Left cardiac atrium (tissue), 4 donors: ENCODE results near the gene B4GALT3. TPM values are rescaled to one million over a fixed set of nuclear protein-coding genes. Genes with fewer than 3 reads are reported as not detected.

Source experiments
- ATAC-seq, 2 donors: fragments of 200-7000 bp; cut with Tn5 transposase; one replicate each; pipeline ENCODE4 v1.9.1; 2020; ENCODE audit warnings: mild to moderate bottlenecking in 2 of 2, moderate library complexity in 2 of 2
- DNase-seq: peaks from one replicate; pipeline ENCODE4 v3.0.0-alpha.2; 2020
- intact Hi-C, 2 donors: fragments of 100-400 bp; cut with DNase I; formaldehyde crosslinking; loops; one replicate each; pipeline versions ENCODE4 v1.14.1 to v1.15.1; 2022 to 2023
- total RNA-seq, 2 donors: library from RNA; stranded (reverse); fragmentation: NEBNext Ultra II Directional; extraction: Animal tissue kit (Norgen Biotek cat#: 25700); gene quantifications; one replicate each; pipeline ENCODE4 v1.2.1, GENCODE V29; 2021
- donor health status: DM: no; HTN: yes; CAD: no.
- donor health status: DM: no; HTN: yes; CAD: no; lungs with severe emphysema.
- donor health status: DM: yes; HTN: yes; CAD: no.
- donor health status: Dilated cardiomyopathy.

The B4GALT3 gene
- total RNA-seq, 2 donors from 2014 or later: 19.7 to 25.2 TPM

DNA sequence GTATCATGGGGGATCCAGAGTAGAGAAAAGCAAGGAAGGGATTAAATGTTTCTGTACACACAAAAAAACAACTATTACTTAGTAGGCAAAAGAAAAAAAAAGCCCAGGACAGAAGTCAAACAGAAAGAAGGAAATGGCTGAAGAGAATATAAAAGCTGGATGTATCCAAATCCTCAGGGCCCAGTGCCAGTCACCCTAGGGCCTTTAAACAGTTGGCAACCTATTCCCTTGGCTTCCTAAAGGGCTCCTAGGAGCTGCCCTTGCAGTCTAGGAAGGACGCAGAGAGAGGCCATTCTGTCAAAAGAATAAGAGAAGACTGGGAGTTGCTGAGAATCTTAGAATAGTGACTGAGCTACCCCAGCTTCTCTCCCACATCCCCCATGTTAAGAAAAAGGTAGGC is 5.0 kb downstream of the B4GALT3 start:
- DNase-seq (no peak), ATAC-seq (no peak)
- intact Hi-C loops: no loop called here

DNA sequence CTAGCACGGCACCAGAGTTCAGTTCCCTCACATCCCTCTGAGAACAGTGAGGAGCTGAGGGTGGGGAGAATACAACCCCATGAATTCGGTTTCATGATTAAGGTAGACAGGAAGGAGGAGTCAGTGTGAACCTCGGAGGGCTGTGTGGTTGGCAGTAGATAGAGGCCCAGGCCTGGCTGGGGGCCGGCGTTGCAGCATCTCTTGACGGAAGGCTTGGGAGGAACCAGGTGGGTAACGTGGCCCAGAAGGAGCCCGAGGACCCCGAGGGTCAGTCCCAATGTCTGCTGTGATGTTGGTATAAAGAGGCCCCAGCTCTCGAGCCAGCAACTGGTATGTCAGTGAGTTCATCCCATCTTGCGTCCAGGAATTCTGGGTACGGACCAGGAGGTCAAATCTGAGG is 5.6 kb downstream of the B4GALT3 start:
- DNase-seq (peak; percentile 21), ATAC-seq (no peak)
- intact Hi-C loops: no loop called here

DNA sequence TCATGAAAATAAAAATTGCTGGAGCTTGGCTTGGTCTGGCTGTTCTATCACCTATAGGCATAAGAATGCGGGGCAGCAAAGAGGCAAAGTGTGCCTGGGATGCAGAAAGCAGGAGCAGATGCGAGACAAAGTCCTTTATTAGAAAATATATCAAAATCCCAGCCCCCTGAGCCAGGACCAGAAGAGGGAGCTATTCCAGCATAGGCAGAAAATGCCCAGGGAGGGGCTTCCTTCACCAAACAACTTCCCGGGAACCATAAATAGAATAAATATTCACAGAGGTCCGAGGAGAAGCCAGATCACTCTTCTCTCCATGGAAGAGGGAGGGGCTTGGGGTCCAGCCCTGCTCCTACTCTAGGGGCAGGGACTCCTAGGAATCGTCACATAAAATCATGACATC is 6.1 kb downstream of the B4GALT3 start:
- no peak for ATAC-seq
- intact Hi-C loops: no loop called here
- peak; percentile 14 for DNase-seq

GRCh38 chr1:161168906-161169305 is 8.4 kb downstream of the B4GALT3 start:
- intact Hi-C loops: no loop called here
- ATAC-seq (no peak), DNase-seq (peak; percentile 18)

DNA sequence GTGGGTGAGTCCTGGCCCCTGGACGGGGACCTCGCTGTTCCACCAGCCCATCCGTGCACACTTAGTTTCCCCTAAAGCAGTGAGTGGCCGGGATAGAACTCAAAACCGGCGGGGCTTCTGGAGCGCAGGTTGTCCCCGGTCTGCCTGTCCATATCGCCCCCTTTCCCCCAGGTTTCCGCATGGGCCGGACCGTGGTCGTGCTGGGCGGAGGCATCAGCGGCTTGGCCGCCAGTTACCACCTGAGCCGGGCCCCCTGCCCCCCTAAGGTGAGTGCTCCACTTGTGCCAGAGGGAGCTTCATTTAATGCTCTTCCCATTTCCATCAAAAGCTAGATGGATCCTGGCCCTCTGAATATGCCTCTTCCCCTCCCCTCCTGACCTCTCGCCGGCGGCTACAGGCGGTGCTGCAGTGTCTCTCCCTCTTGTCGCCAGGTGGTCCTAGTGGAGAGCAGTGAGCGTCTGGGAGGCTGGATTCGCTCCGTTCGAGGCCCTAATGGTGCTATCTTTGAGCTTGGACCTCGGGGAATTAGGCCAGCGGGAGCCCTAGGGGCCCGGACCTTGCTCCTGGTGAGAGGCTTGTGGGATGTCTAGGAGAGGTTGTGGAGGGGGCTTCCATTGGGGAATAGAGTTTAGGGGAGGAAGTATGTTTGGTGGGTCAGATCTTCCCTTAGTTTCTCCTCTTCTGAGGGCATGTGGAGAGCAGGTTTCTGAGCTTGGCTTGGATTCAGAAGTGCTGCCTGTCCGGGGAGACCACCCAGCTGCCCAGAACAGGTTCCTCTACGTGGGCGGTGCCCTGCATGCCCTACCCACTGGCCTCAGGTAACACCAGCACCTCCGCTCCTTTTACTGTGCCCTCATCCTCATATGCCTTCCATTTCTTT is 10.4 kb downstream of the B4GALT3 start:
- peak in 1 of 2 donors; percentile 1 for ATAC-seq
- intact Hi-C loops: no loop called here
- DNase-seq: peak; percentile 19

- intact Hi-C loops: no loop called here
- ATAC-seq: peak; percentile 97
Observed at GRCh38 chr1:161165742-161166668, 11.3 kb downstream of the B4GALT3 start, which contains the start of gene PPOX. Gene PPOX, plus strand, starts transcription at chr1:161166426. Its CDS starts 422 bp downstream, at chr1:161166848.

GRCh38 chr1:161164901-161165610 is 12.3 kb downstream of the B4GALT3 start:
- DNase-seq (peak; percentile 18), ATAC-seq (no peak)
- intact Hi-C loops: no loop called here

More at GRCh38 chr1:161165742-161166668, 11.3 kb downstream of the B4GALT3 start, which contains the start of gene PPOX:
- peak; percentile 98 for DNase-seq

DNA sequence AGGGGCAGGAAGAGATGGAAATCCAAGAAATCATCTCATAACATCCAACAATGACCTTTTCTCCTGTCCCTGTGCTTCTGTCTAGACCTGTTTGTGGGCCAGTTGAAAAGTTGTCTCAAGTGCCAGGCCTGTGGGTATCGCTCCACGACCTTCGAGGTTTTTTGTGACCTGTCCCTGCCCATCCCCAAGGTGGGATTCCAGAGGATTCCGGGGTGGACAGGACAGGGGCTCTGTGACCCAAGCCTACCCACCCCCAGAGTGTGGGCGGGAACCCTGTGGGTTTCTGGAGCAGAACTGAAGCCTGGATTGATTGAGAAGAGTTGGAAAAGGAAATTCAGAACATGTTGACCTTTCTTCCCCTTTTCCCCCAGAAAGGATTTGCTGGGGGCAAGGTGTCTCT is 13.5 kb downstream of the B4GALT3 start:
- intact Hi-C loops: no loop called here
- DNase-seq (peak; percentile 14), ATAC-seq (no peak)

DNA sequence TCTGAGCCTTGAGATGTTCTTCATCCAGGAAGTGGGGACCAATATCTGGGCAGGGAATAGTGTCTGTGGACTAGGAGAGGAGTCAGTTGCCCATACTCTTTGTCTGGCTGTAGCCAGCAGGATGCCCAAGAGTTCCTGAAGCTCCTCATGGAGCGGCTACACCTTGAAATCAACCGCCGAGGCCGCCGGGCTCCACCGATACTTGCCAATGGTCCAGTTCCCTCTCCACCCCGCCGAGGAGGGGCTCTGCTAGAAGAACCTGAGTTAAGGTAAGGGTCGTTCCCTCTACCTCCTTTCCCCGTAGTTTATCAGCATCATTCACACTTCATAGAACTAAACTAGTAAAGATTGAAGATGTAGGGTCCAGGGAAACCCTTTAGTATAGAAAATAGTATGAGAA is 14.5 kb downstream of the B4GALT3 start:
- DNase-seq (peak; percentile 8), ATAC-seq (no peak)
- intact Hi-C loops: no loop called here

GRCh38 chr1:161162052-161162451 is 15.3 kb downstream of the B4GALT3 start:
- peak; percentile 17 for DNase-seq
- intact Hi-C loops: no loop called here
- ATAC-seq: no peak

DNA sequence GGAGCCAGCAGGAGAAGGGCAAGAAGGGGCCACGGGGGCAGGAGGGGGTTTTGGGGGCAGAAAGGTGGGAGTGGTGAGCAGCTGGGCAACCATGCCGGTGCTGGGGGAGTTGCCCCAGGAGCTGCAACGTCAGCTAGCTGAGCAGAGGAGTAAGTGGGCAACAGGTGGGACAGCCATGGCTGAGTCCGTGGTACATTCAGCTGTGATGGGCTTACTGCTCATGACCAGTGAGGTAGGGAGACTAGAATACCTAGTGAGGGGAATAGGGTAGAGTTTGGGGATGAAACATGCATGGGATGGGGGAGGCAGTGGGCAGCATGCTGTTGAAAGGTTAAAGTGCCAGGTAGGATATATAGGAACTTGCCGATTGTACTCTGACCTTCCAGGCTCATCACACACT is 15.7 kb downstream of the B4GALT3 start:
- intact Hi-C loops: no loop called here
- DNase-seq (peak; percentile 12), ATAC-seq (no peak)

DNA sequence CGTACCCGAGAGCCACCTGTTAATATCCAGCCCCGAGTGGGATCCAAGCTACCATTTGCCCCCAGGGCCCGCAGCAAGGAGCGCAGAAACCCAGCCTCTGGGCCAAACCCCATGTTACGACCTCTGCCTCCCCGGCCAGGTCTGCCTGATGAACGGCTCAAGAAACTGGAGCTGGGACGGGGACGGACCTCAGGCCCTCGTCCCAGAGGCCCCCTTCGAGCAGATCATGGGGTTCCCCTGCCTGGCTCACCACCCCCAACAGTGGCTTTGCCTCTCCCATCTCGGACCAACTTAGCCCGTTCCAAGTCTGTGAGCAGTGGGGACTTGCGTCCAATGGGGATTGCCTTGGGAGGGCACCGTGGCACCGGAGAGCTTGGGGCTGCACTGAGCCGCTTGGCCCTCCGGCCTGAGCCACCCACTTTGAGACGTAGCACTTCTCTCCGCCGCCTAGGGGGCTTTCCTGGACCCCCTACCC is 16.6 kb downstream of the B4GALT3 start:
- intact Hi-C loops: no loop called here
- ATAC-seq (no peak), DNase-seq (peak; percentile 21)

DNA sequence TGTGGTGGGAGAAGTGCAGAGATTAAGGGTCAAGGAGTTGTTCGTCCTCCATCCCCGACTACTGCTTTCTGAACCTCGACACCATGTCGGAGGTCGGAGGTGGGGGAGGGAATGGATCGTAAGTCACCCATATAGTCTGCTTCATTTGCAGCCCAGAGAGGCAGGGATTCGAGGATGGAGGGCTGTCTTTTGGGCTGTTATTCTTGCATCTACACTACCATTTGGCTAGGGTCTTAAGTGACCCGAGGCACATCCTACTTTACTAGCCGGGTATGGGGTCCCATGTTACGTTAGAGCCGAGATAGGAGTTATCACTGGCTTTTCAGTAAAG is 17.4 kb downstream of the B4GALT3 start:
- ATAC-seq (no peak), DNase-seq (peak; percentile 13)
- intact Hi-C loops: no loop called here

GRCh38 chr1:161159087-161159912 is 18.0 kb downstream of the B4GALT3 start, which contains the start of gene USP21:
Gene USP21, plus strand, starts transcription at chr1:161159500. Its CDS starts 1,141 bp downstream, at chr1:161160641.
- ATAC-seq (peak; percentile 96), DNase-seq (peak; percentile 95)
- intact Hi-C loops: no loop called here

DNA sequence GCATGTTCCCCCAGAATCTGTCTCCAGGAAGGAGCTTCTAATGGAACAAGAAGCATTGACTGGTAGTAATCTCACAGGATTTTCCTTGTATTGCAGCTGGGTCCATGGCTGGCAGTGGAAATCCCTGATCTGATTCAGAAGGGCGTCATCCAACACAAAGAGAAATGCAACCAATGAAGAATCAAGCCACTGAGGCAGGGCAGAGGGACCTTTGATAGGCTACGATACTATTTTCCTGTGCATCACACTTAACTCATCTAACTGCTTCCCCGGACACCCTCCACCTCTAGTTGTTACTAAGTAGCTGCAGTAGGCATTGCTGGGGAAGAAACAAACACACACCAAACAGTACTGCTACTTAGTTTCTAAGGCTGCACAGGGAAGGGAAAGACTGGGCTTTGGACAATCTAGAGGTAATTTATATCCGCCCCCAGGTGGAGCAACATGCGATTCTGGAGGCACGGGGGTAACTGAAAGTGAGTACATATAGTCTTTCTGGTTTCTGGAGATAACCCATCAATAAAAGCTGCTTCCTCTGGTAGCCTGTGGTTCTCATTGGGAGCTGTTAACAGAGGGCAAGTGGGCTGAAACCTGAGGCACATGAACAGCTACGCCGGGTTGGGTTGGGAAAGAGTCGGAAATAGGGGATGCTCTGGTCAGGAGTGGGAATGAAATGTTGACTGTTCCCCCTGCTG is 18.8 kb downstream of the B4GALT3 start:
- ATAC-seq (no peak), DNase-seq (peak; percentile 5)
- intact Hi-C loops: no loop called here

DNA sequence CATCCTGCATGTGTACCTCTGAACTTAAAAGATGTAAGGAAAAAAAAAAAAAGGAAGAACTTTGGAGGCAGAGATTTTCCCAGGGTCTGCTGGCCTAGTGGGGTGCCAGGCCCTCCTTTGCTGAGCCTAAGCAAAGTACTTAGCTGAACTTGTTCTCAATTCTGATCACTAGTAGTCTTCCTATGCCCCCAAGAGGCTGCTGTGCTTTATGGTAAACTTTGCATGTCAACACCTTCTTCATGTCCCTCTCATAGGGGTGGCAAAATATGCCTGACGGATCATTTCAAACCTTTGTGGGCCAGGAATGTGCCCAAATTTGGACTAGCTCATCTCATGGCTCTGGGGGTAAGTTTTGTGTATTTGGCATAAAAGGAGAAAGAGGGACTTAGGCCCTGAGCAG is 19.4 kb downstream of the B4GALT3 start:
- intact Hi-C loops: no loop called here
- ATAC-seq: no peak
- DNase-seq: no peak

DNA sequence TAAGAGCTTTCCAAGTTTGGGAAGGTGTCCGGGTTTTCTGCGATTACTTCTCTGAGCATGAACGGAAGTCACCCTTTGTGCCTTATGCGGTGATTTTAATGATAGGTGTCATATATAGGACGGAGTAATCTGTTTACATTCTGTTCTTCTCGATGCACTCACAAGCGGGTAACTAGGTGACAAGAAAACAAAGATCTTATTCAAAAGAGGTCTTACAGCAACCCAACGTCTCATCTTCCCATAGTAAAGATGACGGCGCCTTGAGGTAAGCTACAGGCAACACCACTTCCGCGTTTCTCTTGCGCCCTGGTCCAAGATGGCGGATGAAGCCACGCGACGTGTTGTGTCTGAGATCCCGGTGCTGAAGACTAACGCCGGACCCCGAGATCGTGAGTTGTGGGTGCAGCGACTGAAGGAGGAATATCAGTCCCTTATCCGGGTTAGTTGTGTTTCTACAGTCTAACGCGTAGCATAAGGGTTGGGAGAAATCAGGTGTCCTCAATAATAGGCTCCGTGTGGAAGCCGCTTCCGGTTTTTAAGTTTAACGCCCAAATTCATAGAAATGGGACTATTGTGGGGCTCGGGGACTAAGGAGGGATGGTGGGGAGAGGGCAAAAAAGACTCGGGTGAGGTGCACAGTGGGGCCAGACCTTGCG is 23.5 kb downstream of the B4GALT3 start, which contains the start of gene UFC1:
TSS of gene UFC1 (plus strand) at position 297 of the 656 bp plus-strand sequence. CDS start at position 317, 20 bp downstream.
- peak; percentile 93 to 96 for ATAC-seq
- intact Hi-C loops: no loop called here
- peak; percentile 86 for DNase-seq
